ENCODE measurements around the gene SCN9A. TPM values are rescaled to one million over a fixed set of nuclear protein-coding genes. Genes with fewer than 3 reads are reported as not detected.

Gene SCN9A
- total RNA-seq, 1 experiment from 2014 or later, result 58.6 TPM

GRCh38 chr2:166184789-166185188, 191.0 kb downstream of the SCN9A start:
- no peak for DNase-seq (ENCODE audit: extremely low read depth, low read depth)

- no peak for DNase-seq (ENCODE audit: extremely low read depth, low read depth)
These were observed 194.0 kb downstream of the SCN9A start for GRCh38 chr2:166181813-166182154.

- peak; percentile 64 for DNase-seq (ENCODE audit: extremely low read depth, low read depth)
These were observed 194.6 kb downstream of the SCN9A start for GRCh38 chr2:166180951-166181812.

- no peak for DNase-seq (ENCODE audit: extremely low read depth, low read depth)
These were observed 196.5 kb downstream of the SCN9A start for GRCh38 chr2:166179201-166179600.

- no peak for DNase-seq (ENCODE audit: extremely low read depth, low read depth)
These were observed 202.5 kb downstream of the SCN9A start for GRCh38 chr2:166173263-166173662.

DNA sequence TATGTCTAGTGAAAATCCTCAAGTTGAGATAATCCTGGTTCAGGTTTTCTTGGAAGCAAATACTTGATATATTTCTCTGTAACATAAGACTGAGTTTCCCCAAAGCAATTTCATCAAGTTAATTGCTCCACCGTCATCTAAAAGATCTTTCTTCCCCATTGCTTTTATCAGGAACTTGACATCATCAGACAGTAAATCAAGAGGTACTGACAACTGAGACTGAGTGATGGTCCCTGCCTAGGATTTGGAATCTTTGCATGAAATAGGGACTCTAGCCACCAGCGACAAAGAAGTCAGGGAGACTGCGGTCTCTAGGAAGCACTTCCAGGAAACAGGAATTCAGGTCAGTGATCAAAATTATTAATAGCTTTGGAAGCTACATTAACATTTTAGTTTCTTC, 204.5 kb downstream of the SCN9A start:
- no peak for DNase-seq (ENCODE audit: extremely low read depth, low read depth)

DNA sequence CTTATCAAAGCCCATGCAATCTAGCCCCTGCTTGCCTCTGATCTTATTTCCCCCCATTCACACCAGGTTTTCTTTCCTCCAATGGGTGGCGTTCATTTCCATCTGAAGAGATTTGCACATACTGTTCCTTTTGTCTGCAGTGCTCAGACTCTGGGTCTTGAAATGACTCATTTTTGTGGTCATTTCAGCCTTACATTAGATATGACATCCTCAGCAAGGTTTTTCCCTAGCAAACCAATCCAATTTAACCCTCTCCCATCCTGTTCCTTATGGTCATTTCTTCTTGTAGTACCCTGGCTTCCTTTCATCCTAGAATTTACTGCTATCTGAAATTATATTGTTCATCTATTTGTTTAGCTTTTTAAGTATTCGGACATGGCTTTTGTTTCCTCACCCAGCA, 205.4 kb downstream of the SCN9A start:
- no peak for DNase-seq (ENCODE audit: extremely low read depth, low read depth)

GRCh38 chr2:166167449-166167848, 208.3 kb downstream of the SCN9A start:
- no peak for DNase-seq (ENCODE audit: extremely low read depth, low read depth)

DNA sequence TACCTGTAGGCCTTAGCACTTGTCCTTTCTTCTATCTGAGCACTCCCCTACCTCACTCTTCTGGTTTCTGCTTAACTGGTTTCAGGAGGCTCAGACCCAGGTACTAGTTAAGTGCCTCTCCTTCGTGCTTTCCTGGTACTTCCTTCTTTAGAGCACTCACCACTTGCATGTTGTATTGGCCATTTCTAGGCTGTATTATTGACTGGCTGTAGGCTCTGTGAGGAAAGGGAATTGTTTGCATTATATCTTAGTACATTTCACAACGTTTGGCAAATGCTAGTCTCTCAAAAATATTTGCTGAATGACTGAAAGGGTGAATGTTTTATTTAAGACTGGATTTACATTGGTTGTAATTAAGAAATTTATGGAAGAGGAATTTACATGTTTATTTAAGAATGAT, 212.0 kb downstream of the SCN9A start:
- DNase-seq (ENCODE audit: extremely low read depth, low read depth), result no peak

GRCh38 chr2:166158546-166158945, 217.2 kb downstream of the SCN9A start:
- DNase-seq (ENCODE audit: extremely low read depth, low read depth), result no peak

- no peak for DNase-seq (ENCODE audit: extremely low read depth, low read depth)
These were observed 218.2 kb downstream of the SCN9A start for GRCh38 chr2:166157578-166157977.

GRCh38 chr2:166156985-166157490, 218.7 kb downstream of the SCN9A start:
- DNase-seq (ENCODE audit: extremely low read depth, low read depth), result no peak

DNA sequence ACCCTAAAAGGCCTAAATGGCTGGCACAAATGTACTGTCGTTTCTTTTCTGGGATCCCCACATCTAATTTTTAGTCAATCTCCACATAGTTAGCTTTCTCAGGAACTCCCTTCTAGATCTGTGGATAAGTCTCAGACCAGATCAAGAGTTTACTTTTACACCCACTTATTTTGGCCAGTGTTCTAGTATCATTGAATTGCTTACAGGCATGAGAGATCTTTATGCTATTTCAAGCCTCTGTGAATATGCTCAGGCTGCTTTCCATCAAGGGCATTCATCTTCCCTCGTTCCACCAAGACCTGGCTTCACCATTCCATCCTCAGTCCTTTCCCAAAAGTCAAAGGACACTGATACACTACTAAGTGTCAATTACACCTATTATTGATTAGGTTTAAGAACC, 220.2 kb downstream of the SCN9A start:
- DNase-seq (ENCODE audit: extremely low read depth, low read depth), result no peak

DNA sequence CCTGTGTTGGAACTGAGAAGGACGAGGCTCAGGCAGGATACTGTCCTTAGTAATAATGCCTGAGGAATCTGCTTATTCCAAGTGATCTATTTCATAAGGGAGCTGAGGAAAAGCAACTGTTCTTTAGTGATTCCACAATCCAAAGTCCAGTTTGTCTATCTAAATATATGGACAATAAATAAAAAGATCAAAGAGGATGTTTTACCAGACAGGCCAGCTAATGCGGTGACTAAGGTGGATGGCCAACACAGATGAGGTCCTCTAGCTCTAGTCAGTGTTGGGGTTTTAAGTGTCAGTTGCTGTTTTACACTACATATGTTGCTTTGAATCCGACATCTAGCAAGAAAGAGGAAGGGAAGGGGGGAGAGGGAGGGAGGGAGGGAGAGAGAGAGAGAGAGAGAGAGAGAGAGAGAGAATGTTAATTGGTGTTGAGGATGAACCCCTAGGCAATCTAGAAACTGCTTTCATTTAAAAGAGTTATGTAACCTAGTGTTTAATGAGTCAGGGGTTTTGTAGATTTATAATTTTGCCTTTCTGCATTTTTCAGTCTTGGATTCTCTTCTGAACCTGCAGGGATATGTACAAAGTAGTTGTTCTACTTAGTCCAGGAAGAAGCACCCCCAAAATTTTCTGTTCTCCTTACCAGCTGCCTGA, 220.9 kb downstream of the SCN9A start:
- no peak for DNase-seq (ENCODE audit: extremely low read depth, low read depth)

GRCh38 chr2:166152064-166152463, 223.7 kb downstream of the SCN9A start:
- no peak for DNase-seq (ENCODE audit: extremely low read depth, low read depth)

DNA sequence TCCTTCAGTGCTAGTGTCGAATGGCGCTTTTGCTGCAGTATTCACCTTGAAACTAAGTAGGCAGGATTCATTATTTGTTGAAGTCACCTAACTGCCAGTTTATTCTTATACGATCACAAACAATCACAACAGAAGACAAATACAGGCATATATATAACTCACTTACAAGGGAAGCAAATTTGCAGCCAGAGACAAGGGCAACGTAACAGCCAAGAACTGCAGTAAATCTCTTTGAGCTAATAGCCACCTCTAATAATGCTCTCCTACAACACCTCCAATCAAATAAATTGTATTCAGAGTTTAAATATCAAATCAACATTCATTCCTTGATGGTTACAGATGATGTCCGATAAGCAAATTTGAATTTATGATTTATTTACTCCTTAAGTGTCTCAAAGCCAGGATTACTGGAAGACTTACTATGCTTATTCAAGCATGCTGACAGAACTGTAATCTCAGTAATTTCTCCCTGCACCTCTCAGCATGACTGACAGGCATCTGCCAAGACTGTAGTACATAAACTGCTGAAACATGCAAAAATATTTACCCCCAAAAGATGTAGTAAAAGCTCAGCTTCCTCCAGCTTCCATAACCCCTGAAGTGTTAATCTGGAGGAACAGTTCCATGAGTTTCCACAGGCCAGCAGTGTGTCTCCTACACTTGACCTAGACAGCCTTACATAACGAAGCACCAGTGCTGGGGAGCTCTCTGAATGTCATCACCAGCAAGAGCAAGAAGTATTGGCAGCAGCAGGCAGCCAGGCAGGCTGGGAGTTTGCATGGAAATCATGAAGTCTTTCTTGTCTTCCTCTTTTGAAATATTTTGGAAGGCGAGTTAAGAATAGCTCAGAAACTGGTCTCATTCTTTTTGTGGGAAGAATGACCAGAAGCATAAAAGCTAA, 227.0 kb downstream of the SCN9A start:
- no peak for DNase-seq (ENCODE audit: extremely low read depth, low read depth)

- no peak for DNase-seq (ENCODE audit: extremely low read depth, low read depth)
These were observed 227.9 kb downstream of the SCN9A start for GRCh38 chr2:166147883-166148282.

All from NCI-H460 (cell line).